Measurements from ENCODE around the gene IFI27.

Gene IFI27

GRCh38 chr14:94124582-94125377 lies 14.2 kb downstream of the IFI27 start:
- Mint-ChIP-seq H3K27ac (no peak overlapping the region), H3K9me3 (peaks cover 6% of the 10 kb centered on the region), H3K36me3 (peaks cover 15% of the 10 kb centered on the region), H3K27me3 (peaks cover 16% of the 10 kb centered on the region), H3K4me3 (no peak overlapping the region), H3K4me1 (peaks cover 18% of the 10 kb centered on the region)
- CTCF ChIA-PET = interaction anchor here (1.2 to 1.3 kb wide), 2 partner anchors 12 to 96 kb away, joined by 3 to 5 read pairs; no protein-coding TSS in a partner anchor
- no peak for DNase-seq

DNA sequence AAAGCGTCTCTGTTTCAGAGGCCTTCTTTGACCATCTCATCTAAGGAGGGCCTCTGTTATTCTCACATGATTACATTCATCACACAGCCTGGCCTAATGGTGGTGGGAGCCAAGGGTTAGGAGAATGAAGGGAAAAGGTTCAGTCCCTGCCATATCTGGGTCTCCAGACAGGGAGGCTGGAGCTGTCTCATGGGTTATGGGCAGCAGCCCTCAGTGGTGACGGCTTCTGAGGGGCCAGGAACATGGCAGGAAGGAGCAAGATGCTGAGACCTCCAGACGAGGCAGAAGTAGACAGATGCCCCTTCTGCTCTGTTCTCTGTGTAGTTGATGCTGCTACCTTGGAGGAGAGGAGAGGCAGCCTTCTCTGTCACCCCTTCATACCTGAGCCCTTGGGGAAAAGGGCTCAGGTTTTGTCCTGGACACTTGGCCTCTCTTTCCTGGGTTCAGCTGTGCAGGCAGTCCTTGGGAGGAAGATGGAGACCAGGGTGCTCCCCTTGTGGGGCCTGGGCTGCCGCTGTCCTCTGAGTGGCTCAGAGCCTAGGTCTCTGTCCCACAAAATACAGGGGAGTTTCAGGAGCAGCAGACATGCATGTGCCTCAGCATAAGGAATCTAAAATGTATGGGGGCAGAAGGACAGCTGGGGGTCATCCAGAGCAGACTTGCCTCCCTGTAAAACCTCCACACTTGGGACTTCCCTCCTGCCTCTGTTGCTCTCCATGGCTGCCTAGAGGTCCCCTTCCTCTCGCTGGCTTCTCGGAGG lies 15.3 kb downstream of the IFI27 start:
- H3K36me3 Mint-ChIP-seq = peaks cover 15% of the 10 kb centered on the region
- no peak overlapping the region for H3K27ac Mint-ChIP-seq
- H3K9me3 Mint-ChIP-seq = peaks cover 3% of the 10 kb centered on the region
- peaks cover 24% of the 10 kb centered on the region for H3K4me1 Mint-ChIP-seq
- CTCF ChIA-PET = interaction anchor here (1.2 kb wide), 1 partner anchor 97 kb away, joined by 3 read pairs; no protein-coding TSS in a partner anchor
- peaks cover 9% of the 10 kb centered on the region for H3K27me3 Mint-ChIP-seq
- H3K4me3 Mint-ChIP-seq = no peak overlapping the region
- no peak for DNase-seq

GRCh38 chr14:94126419-94126677 lies 15.8 kb downstream of the IFI27 start:
- Mint-ChIP-seq H3K4me3 (no peak overlapping the region), H3K27ac (no peak overlapping the region), H3K9me3 (peaks cover 1% of the 10 kb centered on the region), H3K36me3 (peaks cover 15% of the 10 kb centered on the region), H3K4me1 (peaks cover 24% of the 10 kb centered on the region), H3K27me3 (peaks cover 10% of the 10 kb centered on the region)
- CTCF ChIA-PET = no interaction called here
- no peak for DNase-seq

DNA sequence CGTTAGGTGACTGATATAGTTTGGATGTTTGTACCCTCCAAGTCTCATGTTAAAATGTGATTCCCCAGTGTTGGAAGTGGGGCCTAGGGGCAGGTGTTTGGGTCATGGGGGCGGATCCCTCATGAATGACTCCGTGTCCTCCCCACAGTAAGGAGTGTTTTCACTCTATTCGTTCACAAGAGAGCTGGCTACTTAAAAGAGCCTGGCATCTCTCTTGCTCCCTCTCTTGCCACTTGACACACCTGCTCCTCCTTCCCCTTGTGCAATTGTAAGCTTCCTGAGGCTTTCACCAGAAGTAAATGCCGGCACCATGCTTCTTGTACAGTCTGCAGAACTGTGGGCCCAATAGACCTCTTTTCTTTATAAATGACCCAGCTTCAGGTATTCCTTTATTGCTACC lies 16.3 kb downstream of the IFI27 start:
- DNase-seq = no peak
- Mint-ChIP-seq H3K36me3 (peaks cover 15% of the 10 kb centered on the region), H3K4me1 (peaks cover 24% of the 10 kb centered on the region), H3K27ac (no peak overlapping the region), H3K9me3 (peaks cover 1% of the 10 kb centered on the region), H3K27me3 (peaks cover 6% of the 10 kb centered on the region), H3K4me3 (no peak overlapping the region)
- CTCF ChIA-PET = interaction anchor here (0.8 kb wide), 1 partner anchor 91 kb away, joined by 4 read pairs; no protein-coding TSS in a partner anchor

GRCh38 chr14:94127330-94127729 lies 16.8 kb downstream of the IFI27 start:
- CTCF ChIA-PET = interaction anchor here (0.8 to 2.4 kb wide), 3 partner anchors 10 to 91 kb away, joined by 4 to 7 read pairs (median 6); no protein-coding TSS in a partner anchor
- Mint-ChIP-seq H3K27ac (no peak overlapping the region), H3K27me3 (peaks cover 5% of the 10 kb centered on the region), H3K4me1 (peaks cover 24% of the 10 kb centered on the region), H3K4me3 (no peak overlapping the region), H3K36me3 (peaks cover 15% of the 10 kb centered on the region), H3K9me3 (peaks cover 1% of the 10 kb centered on the region)
- no peak for DNase-seq

DNA sequence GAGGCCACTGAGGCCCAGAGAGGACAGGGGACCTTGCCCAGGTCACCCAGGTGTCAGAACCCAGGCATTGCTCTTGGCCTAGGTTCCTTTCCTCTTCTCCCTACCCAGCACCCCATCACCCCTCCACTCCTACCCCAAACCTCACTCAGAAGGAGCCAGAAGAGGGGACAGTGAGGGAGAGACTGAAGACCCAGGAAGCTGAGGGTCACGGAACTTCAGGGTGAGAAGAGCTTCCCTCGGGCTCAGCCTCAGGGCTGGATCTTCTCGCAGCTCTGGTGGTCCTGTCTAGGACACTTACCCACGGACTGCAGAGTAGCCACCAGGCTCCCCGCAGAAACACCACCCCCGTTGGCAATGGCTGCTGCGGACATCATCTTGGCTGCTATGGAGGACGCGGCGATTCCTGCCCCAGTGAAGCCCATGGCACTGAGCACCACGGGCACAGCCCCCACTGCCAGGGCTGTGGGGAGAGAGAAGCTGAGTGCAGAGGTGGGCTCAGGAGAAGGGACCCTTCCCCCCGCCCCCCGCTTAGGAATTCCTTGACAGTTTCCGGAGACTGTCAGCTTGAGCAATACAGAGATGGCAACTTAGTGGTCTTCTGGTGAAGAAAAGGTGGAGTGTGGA lies 17.8 kb downstream of the IFI27 start:
- peak overlapping the region; percentile 88 for H3K27ac Mint-ChIP-seq
- peaks cover 24% of the 10 kb centered on the region for H3K4me1 Mint-ChIP-seq
- H3K27me3 Mint-ChIP-seq = peaks cover 9% of the 10 kb centered on the region
- no peak for DNase-seq
- peak overlapping the region; percentile 85 for H3K4me3 Mint-ChIP-seq
- peaks cover 1% of the 10 kb centered on the region for H3K9me3 Mint-ChIP-seq
- CTCF ChIA-PET = interaction anchor here (0.8 to 5.9 kb wide), 9 partner anchors 9 to 190 kb away, joined by 3 to 66 read pairs (median 5); no protein-coding TSS in a partner anchor
- peaks cover 15% of the 10 kb centered on the region for H3K36me3 Mint-ChIP-seq

- CTCF ChIA-PET = interaction anchor here (0.8 to 5.9 kb wide), 13 partner anchors 8 to 191 kb away, joined by 3 to 66 read pairs (median 5); no protein-coding TSS in a partner anchor
- Mint-ChIP-seq H3K4me3 (peak within 1 kb of the TSS; percentile 85), H3K36me3 (peaks cover 15% of the 10 kb centered on the region), H3K9me3 (no peaks in the 10 kb centered on the region), H3K27ac (peak within 1 kb of the TSS; percentile 88), H3K27me3 (peaks cover 11% of the 10 kb centered on the region), H3K4me1 (peaks cover 24% of the 10 kb centered on the region)
- peak; percentile 86 for DNase-seq
Observed at GRCh38 chr14:94129111-94129757, 18.7 kb downstream of the IFI27 start, which contains the start of gene IFI27L2. TSS of gene IFI27L2 (minus strand) at chr14:94129604. CDS start at chr14:94129564, 40 bp downstream.

DNA sequence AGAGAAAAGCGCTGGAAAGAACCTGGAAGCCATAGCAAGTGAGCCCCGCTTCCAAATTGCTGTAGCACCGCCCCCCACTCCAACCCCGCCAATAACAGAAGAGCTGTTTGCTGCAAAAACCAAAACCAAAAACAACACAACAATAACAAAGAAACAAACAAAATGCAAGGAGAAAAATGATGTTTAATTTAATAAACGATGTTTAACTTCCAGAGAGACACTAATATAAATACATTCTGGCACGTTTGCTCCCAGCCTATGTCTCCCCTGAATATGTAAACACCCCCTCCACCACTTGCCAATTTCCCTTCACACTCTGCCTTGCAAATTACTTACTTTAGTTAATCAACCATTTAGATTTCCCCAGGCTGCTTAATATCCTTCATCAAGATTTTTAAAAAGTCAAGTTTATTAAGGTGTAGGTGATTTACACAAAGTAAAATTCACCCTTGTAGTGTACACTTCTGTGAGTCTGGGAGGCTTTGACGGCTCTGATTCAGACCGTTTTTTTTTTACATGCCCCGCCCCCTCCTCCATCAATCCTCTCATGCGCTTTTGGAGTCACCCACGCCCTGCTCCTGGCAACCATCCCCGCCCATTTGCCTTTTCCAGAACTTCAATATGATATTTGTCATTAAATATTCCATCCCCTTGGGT lies 19.4 kb downstream of the IFI27 start:
- CTCF ChIA-PET = interaction anchor here (0.7 to 5.9 kb wide), 10 partner anchors 11 to 148 kb away, joined by 3 to 66 read pairs (median 6); no protein-coding TSS in a partner anchor
- peak; percentile 54 for DNase-seq
- no peaks in the 10 kb centered on the region for H3K9me3 Mint-ChIP-seq
- peak overlapping the region; percentile 88 for H3K27ac Mint-ChIP-seq
- H3K4me1 Mint-ChIP-seq = peaks cover 24% of the 10 kb centered on the region
- H3K36me3 Mint-ChIP-seq = peaks cover 15% of the 10 kb centered on the region
- H3K4me3 Mint-ChIP-seq = peak overlapping the region; percentile 85
- peaks cover 12% of the 10 kb centered on the region for H3K27me3 Mint-ChIP-seq

GRCh38 chr14:94132285-94132887 lies 21.9 kb downstream of the IFI27 start:
- Mint-ChIP-seq H3K4me3 (no peak overlapping the region), H3K9me3 (peaks cover 8% of the 10 kb centered on the region), H3K27ac (no peak overlapping the region), H3K36me3 (peaks cover 10% of the 10 kb centered on the region), H3K4me1 (peaks cover 24% of the 10 kb centered on the region), H3K27me3 (peaks cover 26% of the 10 kb centered on the region)
- DNase-seq = peak; percentile 77
- CTCF ChIA-PET = interaction anchor here (0.6 to 5.9 kb wide), 23 partner anchors 10 to 418 kb away, joined by 3 to 66 read pairs (median 4); partner anchors contain the start of genes DDX24 and IFI27L1

DNA sequence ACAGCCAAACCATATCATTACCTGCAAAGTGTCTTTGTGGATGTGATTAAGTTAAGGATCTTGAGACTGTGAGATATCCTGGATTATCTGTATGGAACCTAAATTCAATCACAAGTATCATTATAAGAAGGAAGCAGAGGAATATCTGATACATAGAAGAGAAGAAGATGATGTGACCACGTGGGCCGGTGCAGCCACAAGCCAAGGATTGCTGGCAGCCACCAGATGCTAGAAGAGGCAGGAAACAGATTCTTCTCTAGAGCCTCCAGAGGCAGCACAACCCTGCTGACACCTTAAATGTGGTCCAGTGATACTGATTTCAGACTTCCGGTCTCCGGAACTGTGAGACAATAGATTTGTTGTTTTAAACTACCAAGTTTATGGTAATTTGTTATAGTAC lies 24.9 kb downstream of the IFI27 start:
- CTCF ChIA-PET = no interaction called here
- Mint-ChIP-seq H3K4me1 (no peaks in the 10 kb centered on the region), H3K27me3 (peaks cover 48% of the 10 kb centered on the region), H3K9me3 (peaks cover 8% of the 10 kb centered on the region), H3K36me3 (peaks cover 4% of the 10 kb centered on the region), H3K4me3 (no peak overlapping the region), H3K27ac (no peak overlapping the region)
- DNase-seq = no peak

GRCh38 chr14:94136575-94137331 lies 26.2 kb downstream of the IFI27 start:
- peaks cover 8% of the 10 kb centered on the region for H3K9me3 Mint-ChIP-seq
- H3K4me3 Mint-ChIP-seq = no peak overlapping the region
- CTCF ChIA-PET = interaction anchor here (0.6 to 9.1 kb wide), 44 partner anchors 8 to 483 kb away, joined by 3 to 153 read pairs (median 4); partner anchors contain the start of genes DDX24, IFI27L1, OTUB2 and PPP4R4
- H3K4me1 Mint-ChIP-seq = no peaks in the 10 kb centered on the region
- H3K36me3 Mint-ChIP-seq = peaks cover 4% of the 10 kb centered on the region
- H3K27me3 Mint-ChIP-seq = peaks cover 43% of the 10 kb centered on the region
- peak; percentile 91 for DNase-seq
- no peak overlapping the region for H3K27ac Mint-ChIP-seq

GRCh38 chr14:94138251-94138650 lies 27.7 kb downstream of the IFI27 start:
- CTCF ChIA-PET = interaction anchor here (1.2 to 9.1 kb wide), 8 partner anchors 14 to 230 kb away, joined by 3 to 153 read pairs (median 27); no protein-coding TSS in a partner anchor
- Mint-ChIP-seq H3K27ac (no peak overlapping the region), H3K36me3 (peaks cover 4% of the 10 kb centered on the region), H3K27me3 (peaks cover 40% of the 10 kb centered on the region), H3K9me3 (peaks cover 8% of the 10 kb centered on the region), H3K4me3 (no peak overlapping the region), H3K4me1 (no peaks in the 10 kb centered on the region)
- DNase-seq = no peak
